NCI-H510A (cell line): ENCODE results near the gene PMS1.
A peak's percentile ranks its signal among the peaks of the same experiment; 100 is the strongest.

Experiments
- DNase-seq: peaks from one replicate; lab custom pipeline; 2025; lab: John Stamatoyannopoulos, UW

Gene PMS1

GRCh38 chr2:189865826-189866225 lies 81.6 kb downstream of the PMS1 start:
- no peak for DNase-seq

GRCh38 chr2:189866296-189866695 lies 82.0 kb downstream of the PMS1 start:
- DNase-seq = no peak

DNA sequence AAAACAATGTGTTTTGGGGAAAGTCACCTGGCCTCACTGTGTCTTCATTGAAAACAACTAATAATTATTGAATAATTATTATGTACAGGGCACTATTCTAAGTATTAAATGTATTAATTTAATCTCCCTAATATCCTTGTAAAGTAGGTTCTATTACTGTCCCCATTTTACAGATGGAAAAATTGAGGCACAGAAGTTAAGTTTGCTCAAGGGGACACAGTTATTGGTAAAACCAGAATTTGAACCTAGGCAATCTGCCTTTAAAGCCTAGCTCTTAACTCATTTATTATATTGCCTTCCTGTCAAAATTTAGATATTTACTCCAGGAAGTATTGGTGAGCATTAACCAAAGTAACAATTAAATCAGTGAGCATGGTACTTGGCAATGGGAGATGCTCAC lies 84.6 kb downstream of the PMS1 start:
- no peak for DNase-seq

DNA sequence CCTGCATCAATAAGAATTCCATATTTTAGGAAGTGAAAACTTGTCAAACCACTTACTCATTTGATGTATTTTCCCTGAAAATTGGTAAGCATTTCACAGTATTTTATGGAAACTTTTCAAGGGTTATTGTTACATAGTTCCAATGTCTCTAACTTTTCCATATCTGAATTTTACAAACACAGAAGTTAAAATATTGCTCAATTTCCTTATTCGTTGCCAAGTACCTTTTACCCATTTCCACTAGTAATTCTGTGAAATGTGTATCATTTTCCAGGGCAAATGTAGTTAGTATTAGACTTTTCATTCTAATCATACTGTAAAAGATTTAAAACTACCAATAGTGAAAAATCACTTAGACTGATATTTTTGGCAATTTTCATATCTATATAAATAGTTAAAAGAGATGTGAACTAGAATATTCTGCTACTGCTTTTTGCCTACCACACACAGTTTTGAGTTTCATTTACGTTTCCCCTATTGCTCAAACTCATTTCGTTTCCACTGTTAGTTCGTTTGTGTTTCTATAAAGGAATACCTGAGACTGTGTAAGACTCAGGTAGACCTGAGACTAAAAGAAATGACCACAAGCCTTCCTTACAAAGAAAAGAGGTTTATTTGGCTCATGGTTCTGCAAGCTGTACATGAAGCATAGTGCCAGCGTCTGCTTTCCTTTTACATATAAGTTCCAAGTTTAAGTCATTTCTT lies 86.3 kb downstream of the PMS1 start:
- DNase-seq = no peak

GRCh38 chr2:189873696-189874095 lies 89.4 kb downstream of the PMS1 start:
- no peak for DNase-seq

- DNase-seq = no peak
These were observed 90.5 kb downstream of the PMS1 start for GRCh38 chr2:189874586-189875320.

- DNase-seq = no peak
These were observed 92.0 kb downstream of the PMS1 start for GRCh38 chr2:189876271-189876670.

DNA sequence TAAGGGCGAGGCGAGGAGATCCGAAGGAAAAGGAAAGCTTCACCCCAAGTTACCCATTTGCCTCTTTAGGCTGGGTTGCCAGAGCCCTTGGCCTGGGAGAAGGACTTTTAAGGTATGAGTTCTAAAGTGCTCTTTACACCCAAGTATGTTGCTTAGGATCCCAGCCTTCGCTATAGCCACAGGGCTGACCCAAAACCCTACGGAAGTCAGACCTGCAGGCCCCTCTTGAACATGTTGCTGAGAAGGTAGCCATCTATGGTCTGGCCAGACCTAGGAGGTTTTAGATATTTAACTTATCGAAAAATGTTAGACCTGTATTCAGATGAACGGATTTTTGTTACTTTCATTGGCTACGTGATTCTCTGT lies 95.4 kb downstream of the PMS1 start:
- no peak for DNase-seq

DNA sequence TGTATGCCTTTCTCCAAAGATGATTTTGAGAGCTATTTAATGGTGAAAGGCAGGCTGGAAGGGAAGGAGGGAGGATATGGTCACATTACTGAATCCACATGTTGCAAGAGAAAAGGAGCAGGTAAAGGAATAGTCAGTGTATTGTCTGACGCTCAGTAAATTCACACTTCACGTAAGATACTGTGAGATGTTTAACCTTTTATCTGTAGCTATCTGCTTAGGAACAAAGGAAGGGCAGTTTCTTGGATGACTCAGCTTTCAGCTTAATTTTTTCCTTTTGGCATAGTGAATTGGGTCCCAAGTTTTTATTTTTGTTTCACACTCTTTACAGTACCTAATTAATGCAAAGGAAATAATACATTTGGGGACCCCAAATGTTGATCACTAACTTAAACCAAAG lies 96.2 kb downstream of the PMS1 start:
- DNase-seq = no peak

DNA sequence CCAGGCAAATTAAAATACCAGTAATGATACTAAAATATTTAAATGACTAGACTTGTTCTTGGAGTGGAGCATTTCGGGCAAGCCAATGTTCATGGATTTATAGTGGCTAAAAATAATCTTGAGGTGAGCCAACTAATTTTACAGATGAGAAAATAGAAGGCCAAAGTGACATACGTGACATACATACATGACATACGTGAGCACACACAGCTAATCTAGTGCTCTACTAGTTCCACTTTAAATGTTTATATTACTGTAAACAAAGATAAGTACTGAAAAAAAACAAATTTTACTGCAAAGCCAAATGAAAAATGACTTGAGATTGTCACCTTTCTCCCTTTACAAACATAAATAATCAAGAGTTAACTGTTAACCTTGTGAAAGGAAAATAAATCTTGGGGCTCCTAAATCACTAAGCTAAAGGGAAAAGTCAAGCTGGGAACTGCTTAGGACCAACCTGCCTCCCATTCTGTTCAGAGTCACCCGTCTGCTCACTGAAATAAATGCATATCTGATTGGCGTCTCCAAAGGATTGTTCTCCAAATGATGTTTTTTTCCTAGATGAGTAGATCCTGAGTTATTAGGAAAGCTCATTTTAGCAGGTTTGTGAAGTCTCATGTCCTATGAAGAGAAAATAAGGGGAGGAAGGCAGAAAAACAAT lies 96.7 kb downstream of the PMS1 start:
- DNase-seq = no peak

- no peak for DNase-seq
These were observed 101.1 kb downstream of the PMS1 start for GRCh38 chr2:189885368-189885767.

- DNase-seq = peak; percentile 1
These were observed 108.5 kb downstream of the PMS1 start for GRCh38 chr2:189892546-189893294.

- no peak for DNase-seq
These were observed 112.6 kb downstream of the PMS1 start for GRCh38 chr2:189896809-189897208.

- no peak for DNase-seq
These were observed 114.9 kb downstream of the PMS1 start for GRCh38 chr2:189899101-189899500.

DNA sequence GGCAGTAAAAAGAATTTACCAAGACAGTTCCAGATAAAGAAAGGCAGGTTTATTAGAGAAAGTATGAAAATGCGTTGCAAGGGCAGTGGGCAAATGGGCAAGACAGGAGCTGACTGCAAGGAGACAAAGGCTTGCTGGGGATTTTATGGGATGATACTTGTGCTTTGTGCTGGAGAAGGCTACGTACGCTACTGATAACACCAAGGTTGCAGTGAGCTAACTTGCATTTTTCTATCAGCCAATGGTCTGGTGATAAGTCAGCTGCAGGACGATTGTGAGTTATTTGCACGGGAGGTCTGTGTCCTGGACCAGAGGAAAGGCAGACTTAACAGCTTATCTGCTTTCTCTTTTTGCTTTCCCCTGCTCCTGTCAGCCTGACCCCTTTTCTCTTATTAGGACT lies 116.5 kb downstream of the PMS1 start:
- DNase-seq = no peak

GRCh38 chr2:189901664-189902063 lies 117.4 kb downstream of the PMS1 start:
- DNase-seq = no peak

DNA sequence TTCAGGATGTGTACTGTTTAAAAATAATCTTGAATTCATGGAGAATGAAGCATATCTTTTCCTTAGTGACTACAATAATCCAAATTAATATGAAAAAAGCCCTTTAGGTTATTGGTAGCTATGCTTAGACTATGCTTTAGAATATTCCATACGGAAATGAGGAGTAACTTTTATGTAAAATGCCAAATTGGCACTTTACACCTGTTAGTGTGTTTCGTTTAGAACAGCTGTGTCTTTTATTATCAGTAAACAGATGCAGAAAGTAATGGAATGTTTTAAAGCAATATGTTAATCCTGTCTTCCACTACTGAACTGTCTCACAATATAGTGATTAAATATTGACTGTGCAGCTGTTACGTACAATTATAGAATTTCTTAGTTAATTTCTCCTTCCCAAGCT lies 129.6 kb downstream of the PMS1 start:
- no peak for DNase-seq

DNA sequence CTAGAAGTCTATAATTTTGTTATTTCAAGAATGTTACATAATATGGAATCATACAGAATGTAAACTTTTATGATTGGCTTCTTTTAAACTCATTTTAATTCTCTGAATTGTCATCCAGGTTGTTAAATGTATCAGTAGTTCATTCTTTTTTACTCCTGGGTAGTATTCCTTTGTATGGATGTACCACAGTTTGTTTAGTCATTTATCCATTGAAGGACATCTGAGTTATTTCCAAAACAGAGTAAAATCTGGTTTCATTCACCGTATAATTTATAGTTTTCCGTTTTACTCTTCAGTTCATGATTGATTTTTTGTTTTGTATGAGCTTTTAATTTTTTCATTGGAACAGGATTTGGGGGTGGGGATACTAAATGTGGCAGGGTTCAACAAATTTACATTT lies 132.4 kb downstream of the PMS1 start:
- no peak for DNase-seq
